ENCODE results near the gene C1QTNF8.

Gene C1QTNF8

DNA sequence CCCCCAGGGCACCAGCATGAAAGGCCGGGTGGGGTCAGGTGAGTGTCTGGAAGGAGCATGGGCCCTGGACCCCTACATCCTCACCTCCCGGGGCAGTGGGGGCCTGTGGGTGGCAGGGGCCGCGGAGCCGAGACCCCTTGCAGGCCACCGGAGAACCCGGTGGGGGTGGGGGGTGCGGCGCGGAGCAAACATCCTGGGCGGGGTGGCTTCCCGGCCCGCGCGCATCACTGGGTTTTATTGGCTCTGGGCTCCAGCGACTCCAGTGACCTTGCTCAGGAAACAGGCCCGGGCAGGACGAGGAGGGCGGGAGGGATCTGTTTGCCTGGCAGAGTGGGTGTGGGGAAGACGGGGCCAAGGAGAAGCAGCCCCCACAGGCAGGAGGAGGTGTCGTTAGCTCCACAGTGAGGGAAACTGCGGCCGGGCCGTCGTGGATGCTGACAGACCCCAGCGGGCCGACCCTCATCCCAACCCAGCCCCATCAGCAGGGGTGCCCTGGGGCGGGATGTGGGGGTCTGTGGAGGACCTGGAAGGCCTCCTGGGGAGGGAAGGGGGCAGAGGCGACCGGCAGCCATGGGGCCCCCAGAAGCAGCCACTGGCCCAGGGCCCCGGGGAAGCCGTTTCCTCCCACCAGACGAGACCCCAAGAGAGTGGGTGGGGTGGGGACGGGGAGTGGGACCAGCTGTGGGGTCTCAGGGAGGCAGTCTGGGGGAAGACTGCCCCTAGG is 12.9 kb downstream of the C1QTNF8 start:
- Histone ChIP-seq H3K9me2 (ENCODE audit: low read depth, low read length) (no peaks in the 10 kb centered on the region), H2AFZ (ENCODE audit: low read length) (no peak overlapping the region), H3K27me3 (ENCODE audit: insufficient read depth, low read length) (0 out of 2 replicates have a peak, but pooled peaks cover 5% of the 10 kb centered on the region), H3F3A (ENCODE audit: insufficient read depth, low read length) (no peaks in the 10 kb centered on the region), H3K4me2 (ENCODE audit: low read length) (no peak overlapping the region), H4K20me1 (ENCODE audit: insufficient read depth, low read length) (no peaks in the 10 kb centered on the region), H3K79me2 (ENCODE audit: insufficient read depth, low read length) (no peaks in the 10 kb centered on the region), H3K36me3 (ENCODE audit: insufficient read depth, low read length) (no peaks in the 10 kb centered on the region; the same call in 1 of the 2 replicates), H3K4me3 (ENCODE audit: low read depth, low read length, poor library complexity, severe bottlenecking) (no peak overlapping the region), H3K4me1 (ENCODE audit: insufficient read depth, low read length, severe bottlenecking) (no peaks in the 10 kb centered on the region), H3K9ac (ENCODE audit: low read length) (no peak overlapping the region), H3K27ac (ENCODE audit: low read depth, low read length, poor library complexity, severe bottlenecking) (no peak overlapping the region), H3K9me3 (ENCODE audit: low read length) (0 out of 2 replicates have a peak, but pooled peaks cover 3% of the 10 kb centered on the region)
- TF ChIP-seq EZH2 (IDR thresholded peaks at IDR 0.05; ENCODE audit: borderline replicate concordance, low read length) = no peak

DNA sequence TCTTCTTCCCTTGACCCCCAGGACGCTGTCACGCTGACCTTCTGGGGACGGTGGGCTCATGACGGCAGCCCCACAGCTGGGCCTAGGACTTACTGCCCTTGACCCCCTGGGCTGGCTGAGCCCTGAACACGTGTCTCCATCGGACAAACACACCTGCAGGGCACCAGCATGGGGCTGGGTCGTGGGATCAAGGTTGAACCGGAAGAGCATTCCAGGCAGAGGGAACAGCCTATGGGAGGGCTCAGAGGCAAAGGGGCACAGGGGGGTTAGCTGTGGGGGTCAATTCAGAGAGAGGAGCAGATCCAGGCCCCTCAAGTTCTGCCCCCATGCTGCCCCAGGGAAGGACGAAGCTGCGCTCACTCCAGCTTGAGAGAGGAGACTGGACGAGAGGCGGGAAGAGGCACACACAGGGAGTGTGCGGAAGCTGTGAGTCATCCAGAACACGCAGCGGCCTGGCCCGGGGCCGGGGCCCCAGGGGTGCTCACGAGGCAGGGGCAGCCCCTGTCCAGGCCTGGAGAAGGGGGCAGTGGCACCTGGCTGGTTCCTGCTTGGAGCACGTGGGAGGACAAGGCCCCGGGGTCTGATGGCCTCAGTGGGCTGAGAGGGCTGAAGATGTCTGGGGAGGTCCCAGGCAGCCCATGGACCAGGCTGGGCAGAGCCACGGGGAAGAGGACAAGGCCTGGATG is 13.6 kb downstream of the C1QTNF8 start:
- no peak overlapping the region for H3K9ac ChIP-seq (ENCODE audit: low read length)
- H3K4me2 ChIP-seq (ENCODE audit: low read length) = no peak overlapping the region

DNA sequence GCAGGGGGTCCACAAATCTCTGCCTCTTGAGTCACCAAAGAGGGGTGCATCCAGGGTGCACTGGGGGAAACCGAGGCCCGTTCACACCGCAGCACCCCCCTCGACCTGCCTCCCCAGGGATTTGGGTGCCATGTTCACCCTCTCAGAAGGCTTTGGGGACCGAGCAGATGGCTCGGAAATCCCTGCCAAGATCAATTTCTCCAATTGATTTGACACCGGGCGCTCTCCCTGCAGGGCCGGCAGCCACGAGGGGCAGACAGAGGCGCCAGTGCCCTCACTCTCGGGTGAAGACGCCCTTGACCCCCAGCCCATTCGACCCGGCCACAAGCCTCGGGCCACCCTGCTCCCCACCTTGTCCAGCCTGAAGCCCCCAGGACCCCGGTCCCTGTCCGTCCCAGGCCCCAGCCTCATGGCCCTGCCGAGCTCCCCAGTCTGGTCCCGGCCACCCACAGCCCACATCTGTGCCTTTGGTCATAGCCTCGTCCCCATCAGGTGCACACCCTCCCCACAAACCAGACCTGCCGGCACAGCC is 14.2 kb downstream of the C1QTNF8 start:
- Histone ChIP-seq H3K79me2 (ENCODE audit: insufficient read depth, low read length) (no peaks in the 10 kb centered on the region), H2AFZ (ENCODE audit: low read length) (no peak overlapping the region), H3K27me3 (ENCODE audit: insufficient read depth, low read length) (0 out of 2 replicates have a peak, but pooled peaks cover 5% of the 10 kb centered on the region), H3K4me2 (ENCODE audit: low read length) (no peak overlapping the region), H3K4me1 (ENCODE audit: insufficient read depth, low read length, severe bottlenecking) (no peaks in the 10 kb centered on the region), H3K4me3 (ENCODE audit: low read depth, low read length, poor library complexity, severe bottlenecking) (no peak overlapping the region), H3K9me3 (ENCODE audit: low read length) (0 out of 2 replicates have a peak, but pooled peaks cover 3% of the 10 kb centered on the region), H3K27ac (ENCODE audit: low read depth, low read length, poor library complexity, severe bottlenecking) (no peak overlapping the region), H3F3A (ENCODE audit: insufficient read depth, low read length) (no peaks in the 10 kb centered on the region), H3K36me3 (ENCODE audit: insufficient read depth, low read length) (no peaks in the 10 kb centered on the region; the same call in 1 of the 2 replicates), H3K9ac (ENCODE audit: low read length) (no peak overlapping the region), H3K9me2 (ENCODE audit: low read depth, low read length) (no peaks in the 10 kb centered on the region), H4K20me1 (ENCODE audit: insufficient read depth, low read length) (no peaks in the 10 kb centered on the region)
- TF ChIP-seq, protein P1, sequence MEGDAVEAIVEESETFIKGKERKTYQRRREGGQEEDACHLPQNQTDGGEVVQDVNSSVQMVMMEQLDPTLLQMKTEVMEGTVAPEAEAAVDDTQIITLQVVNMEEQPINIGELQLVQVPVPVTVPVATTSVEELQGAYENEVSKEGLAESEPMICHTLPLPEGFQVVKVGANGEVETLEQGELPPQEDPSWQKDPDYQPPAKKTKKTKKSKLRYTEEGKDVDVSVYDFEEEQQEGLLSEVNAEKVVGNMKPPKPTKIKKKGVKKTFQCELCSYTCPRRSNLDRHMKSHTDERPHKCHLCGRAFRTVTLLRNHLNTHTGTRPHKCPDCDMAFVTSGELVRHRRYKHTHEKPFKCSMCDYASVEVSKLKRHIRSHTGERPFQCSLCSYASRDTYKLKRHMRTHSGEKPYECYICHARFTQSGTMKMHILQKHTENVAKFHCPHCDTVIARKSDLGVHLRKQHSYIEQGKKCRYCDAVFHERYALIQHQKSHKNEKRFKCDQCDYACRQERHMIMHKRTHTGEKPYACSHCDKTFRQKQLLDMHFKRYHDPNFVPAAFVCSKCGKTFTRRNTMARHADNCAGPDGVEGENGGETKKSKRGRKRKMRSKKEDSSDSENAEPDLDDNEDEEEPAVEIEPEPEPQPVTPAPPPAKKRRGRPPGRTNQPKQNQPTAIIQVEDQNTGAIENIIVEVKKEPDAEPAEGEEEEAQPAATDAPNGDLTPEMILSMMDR (IDR thresholded peaks at IDR 0.05; ENCODE audit: low read length) = no peak
- TF ChIP-seq EZH2 (IDR thresholded peaks at IDR 0.05; ENCODE audit: borderline replicate concordance, low read length) = no peak

More for the DNA sequence above, 13.6 kb downstream of the C1QTNF8 start:
- no peaks in the 10 kb centered on the region for H3F3A ChIP-seq (ENCODE audit: insufficient read depth, low read length)
- no peak overlapping the region for H3K4me3 ChIP-seq (ENCODE audit: low read depth, low read length, poor library complexity, severe bottlenecking)
- no peaks in the 10 kb centered on the region for H3K79me2 ChIP-seq (ENCODE audit: insufficient read depth, low read length)
- 0 out of 2 replicates have a peak, but pooled peaks cover 5% of the 10 kb centered on the region for H3K27me3 ChIP-seq (ENCODE audit: insufficient read depth, low read length)
- TF ChIP-seq, protein P1 (IDR thresholded peaks at IDR 0.05; ENCODE audit: low read length) = no peak
- TF ChIP-seq EZH2 (IDR thresholded peaks at IDR 0.05; ENCODE audit: borderline replicate concordance, low read length) = no peak
- H3K9me3 ChIP-seq (ENCODE audit: low read length) = 0 out of 2 replicates have a peak, but pooled peaks cover 3% of the 10 kb centered on the region
- H3K27ac ChIP-seq (ENCODE audit: low read depth, low read length, poor library complexity, severe bottlenecking) = no peak overlapping the region
- H3K4me1 ChIP-seq (ENCODE audit: insufficient read depth, low read length, severe bottlenecking) = no peaks in the 10 kb centered on the region
- H4K20me1 ChIP-seq (ENCODE audit: insufficient read depth, low read length) = no peaks in the 10 kb centered on the region
- H2AFZ ChIP-seq (ENCODE audit: low read length) = no peak overlapping the region
- H3K36me3 ChIP-seq (ENCODE audit: insufficient read depth, low read length) = no peaks in the 10 kb centered on the region; the same call in 1 of the 2 replicates
- H3K9me2 ChIP-seq (ENCODE audit: low read depth, low read length) = no peaks in the 10 kb centered on the region

All from OCI-LY1 (cell line).